H1 (cell line): ENCODE measurements around the gene CPT1A. TPM values are rescaled to one million over a fixed set of nuclear protein-coding genes. Genes with fewer than 3 reads are reported as not detected.

ENCODE experiments used
- CTCF ChIA-PET: fragments of 300-600 bp; sonication (Branson Sonifier 250); formaldehyde crosslinking; loops from one replicate; lab custom pipeline; 2021; ENCODE audit not compliant: partially characterized antibody; lab: Charles Lee
- POLR2A ChIA-PET: fragments of 300-600 bp; sonication (Branson Sonifier 250); formaldehyde crosslinking; loops from one replicate; lab custom pipeline; 2021; ENCODE audit warnings: inconsistent platforms; ENCODE audit not compliant: partially characterized antibody; lab: Charles Lee
- DNase-seq, 2 experiments: peaks; one replicate each; pipeline versions ENCODE4 v3.0.0 to v3.0.0-alpha.2; 2010 to 2022; ENCODE audit warnings: low spot score in 2 of 2, low read depth in 1 of 2, mixed read lengths in 1 of 2
- FAIRE-seq: peaks from 2 replicates; lab custom pipeline; 2011; peaks lifted over from hg19 to GRCh38; lab: Jason Lieb, UNC
- H2AFZ ChIP-seq: 2 replicates; pipeline ENCODE4 v1.8.1; 2012; ENCODE audit warnings: low read length, inconsistent platforms
- H2AK5ac ChIP-seq: 2 replicates; pipeline ENCODE4 v1.6.1; 2013; ENCODE audit warnings: low read depth, low read length
- H2BK120ac ChIP-seq: replicated peaks from 2 replicates; pipeline ENCODE3; 2013; ENCODE audit warnings: low read depth, low read length, inconsistent platforms
- H2BK12ac ChIP-seq: 2 replicates; pipeline ENCODE4 v1.6.1; 2013; ENCODE audit warnings: low read depth, low read length
- H2BK15ac ChIP-seq: 2 replicates; pipeline ENCODE4 v1.6.1; 2013; ENCODE audit warnings: low read length
- H2BK20ac ChIP-seq: 2 replicates; pipeline ENCODE4 v1.6.1; 2013; ENCODE audit warnings: low read length
- H2BK5ac ChIP-seq: 2 replicates; pipeline ENCODE4 v1.6.1; 2013; ENCODE audit warnings: low read depth, low read length
- H3K14ac ChIP-seq: 2 replicates; pipeline ENCODE4 v1.6.1; 2013; ENCODE audit warnings: inconsistent platforms; ENCODE audit not compliant: insufficient read length
- H3K18ac ChIP-seq: 2 replicates; pipeline ENCODE4 v1.6.1; 2013; ENCODE audit warnings: low read length; ENCODE audit errors: extremely low read depth
- H3K23ac ChIP-seq: 2 replicates; pipeline ENCODE4 v1.6.1; 2013; ENCODE audit warnings: inconsistent platforms; ENCODE audit not compliant: insufficient read length
- H3K23me2 ChIP-seq: 2 replicates; pipeline ENCODE4 v1.6.1; 2013; ENCODE audit warnings: low read depth, low read length
- H3K27ac ChIP-seq: 2 replicates; pipeline ENCODE4 v1.6.1; 2011; ENCODE audit warnings: low read depth, low read length, inconsistent platforms
- H3K27me3 ChIP-seq, 4 experiments: replicated peaks in 1 of 4; 1 replicate in 1 of 4; 2 replicates in 3 of 4; pipeline versions ENCODE4 v1.6.1 to v1.8.1; 2011 to 2013; ENCODE audit warnings: low read length in 3 of 4, mild to moderate bottlenecking in 3 of 4, inconsistent platforms in 2 of 4, mixed read lengths in 2 of 4, moderate library complexity in 1 of 4; ENCODE audit not compliant: control insufficient read depth in 3 of 4, insufficient read depth in 3 of 4; ENCODE audit errors: extremely low read depth in 1 of 4
- H3K36me3 ChIP-seq, 4 experiments: 2 replicates each; pipeline versions ENCODE4 v1.6.1 to v1.8.1; 2011 to 2013; ENCODE audit warnings: mild to moderate bottlenecking in 4 of 4, low read length in 3 of 4, moderate library complexity in 2 of 4, control low read depth in 1 of 4, inconsistent platforms in 1 of 4; ENCODE audit not compliant: insufficient read depth in 4 of 4, control insufficient read depth in 2 of 4
- H3K4ac ChIP-seq: replicated peaks from 2 replicates; pipeline ENCODE3; 2013; ENCODE audit warnings: low read length, low read depth, mixed read lengths, inconsistent platforms; ENCODE audit not compliant: insufficient read length
- H3K4me1 ChIP-seq, 4 experiments: replicated peaks in 1 of 4; 1 replicate in 1 of 4; 2 replicates in 3 of 4; pipeline versions ENCODE4 v1.6.1 to v1.8.1; 2011 to 2013; ENCODE audit warnings: low read length in 3 of 4, inconsistent platforms in 2 of 4, mixed read lengths in 1 of 4; ENCODE audit not compliant: insufficient read depth in 4 of 4, control insufficient read depth in 3 of 4
- H3K4me2 ChIP-seq, 2 experiments: 2 replicates each; pipeline versions ENCODE4 v1.6.1 to v1.8.1; 2011 to 2013; ENCODE audit warnings: low read depth in 2 of 2, low read length in 2 of 2, control low read depth in 1 of 2, inconsistent platforms in 1 of 2, mild to moderate bottlenecking in 1 of 2; ENCODE audit not compliant: insufficient read depth in 1 of 2
- H3K4me3 ChIP-seq, 4 experiments: fragments of 200-600, 300-600 bp in 1 of 4; sonication (generic), shearing (Covaris generic), sonication (Bioruptor Twin) in 1 of 4; 2 replicates each; pipeline versions ENCODE4 v1.5.1 to v1.8.1; 2011 to 2016; ENCODE audit warnings: low read length in 4 of 4, low read depth in 3 of 4, control low read depth in 2 of 4, inconsistent platforms in 2 of 4, mild to moderate bottlenecking in 2 of 4, mixed read lengths in 1 of 4, moderate library complexity in 1 of 4; ENCODE audit not compliant: insufficient read depth in 2 of 4; ENCODE audit errors: extremely low read depth in 1 of 4
- H3K56ac ChIP-seq: replicated peaks from 2 replicates; pipeline ENCODE3; 2013; ENCODE audit warnings: low read depth, mild to moderate bottlenecking, mixed read lengths, low read length, inconsistent platforms; ENCODE audit not compliant: insufficient read length
- H3K79me1 ChIP-seq: 2 replicates; pipeline ENCODE4 v1.6.1; 2013; ENCODE audit warnings: low read depth, low read length, control low read depth
- H3K79me2 ChIP-seq, 2 experiments: 2 replicates each; pipeline versions ENCODE4 v1.6.1 to v1.8.1; 2012 to 2013; ENCODE audit warnings: low read length in 2 of 2, mild to moderate bottlenecking in 2 of 2, inconsistent platforms in 1 of 2; ENCODE audit not compliant: insufficient read depth in 2 of 2, control insufficient read depth in 1 of 2
- H3K9ac ChIP-seq, 4 experiments: replicated peaks in 1 of 4; 1 replicate in 1 of 4; 2 replicates in 3 of 4; pipeline versions ENCODE4 v1.6.1 to v1.8.1; 2011 to 2013; ENCODE audit warnings: low read depth in 3 of 4, low read length in 3 of 4, control low read depth in 2 of 4, mild to moderate bottlenecking in 2 of 4, moderate library complexity in 2 of 4, inconsistent platforms in 1 of 4; ENCODE audit errors: extremely low read depth in 1 of 4
- H3K9me3 ChIP-seq, 2 experiments: 2 replicates each; pipeline versions ENCODE4 v1.6.1 to v1.8.1; 2012 to 2013; ENCODE audit warnings: mild to moderate bottlenecking in 2 of 2, moderate library complexity in 2 of 2, control low read depth in 1 of 2, inconsistent platforms in 1 of 2, low read depth in 1 of 2, low read length in 1 of 2, mixed read lengths in 1 of 2; ENCODE audit not compliant: insufficient read depth in 2 of 2
- H4K20me1 ChIP-seq, 2 experiments: replicated peaks in 1 of 2; 2 replicates each; pipeline versions ENCODE3 to v1.8.1; 2011 to 2013; ENCODE audit warnings: inconsistent platforms in 2 of 2, low read length in 2 of 2, mild to moderate bottlenecking in 1 of 2; ENCODE audit not compliant: insufficient read depth in 2 of 2, control insufficient read depth in 1 of 2
- H4K5ac ChIP-seq: 2 replicates; pipeline ENCODE4 v1.6.1; 2013; ENCODE audit warnings: low read length, low read depth, mixed read lengths, inconsistent platforms; ENCODE audit not compliant: insufficient read length
- H4K8ac ChIP-seq: 2 replicates; pipeline ENCODE4 v1.8.0; 2013; ENCODE audit warnings: mild to moderate bottlenecking, moderate library complexity, low read length, inconsistent platforms; ENCODE audit not compliant: insufficient read depth; ENCODE audit errors: extremely low read depth
- H4K91ac ChIP-seq: replicated peaks from 2 replicates; pipeline ENCODE3; 2013; ENCODE audit warnings: low read length, mixed read lengths, inconsistent platforms; ENCODE audit not compliant: insufficient read length
- ATF3 ChIP-seq: IDR thresholded peaks from 2 replicates; pipeline ENCODE4 v1.6.1; 2011; ENCODE audit warnings: low read depth, mild to moderate bottlenecking, low read length; ENCODE audit not compliant: insufficient read depth
- CEBPB ChIP-seq: IDR thresholded peaks from 2 replicates; pipeline ENCODE4 v1.6.1; 2012; ENCODE audit warnings: low read depth, low read length
- CHD1 ChIP-seq: IDR thresholded peaks from 2 replicates; pipeline ENCODE4 v1.6.1; 2012; ENCODE audit warnings: low read depth, low read length, improper control_type of control experiment
- RFX5 ChIP-seq: IDR thresholded peaks from 2 replicates; pipeline ENCODE4 v1.6.1; 2011; ENCODE audit warnings: low read depth, low read length, improper control_type of control experiment, borderline replicate concordance
- TAF7 ChIP-seq: optimal IDR thresholded peaks from 2 replicates; pipeline ENCODE3; 2011; ENCODE audit warnings: low read depth, mild to moderate bottlenecking, inconsistent platforms, low read length, moderate library complexity, borderline replicate concordance
- WGBS, 2 experiments: shearing (Covaris generic) in 1 of 2; methylation state at CpG; one replicate each; pipeline versions ENCODE4 v1.1.6 to v1.1.7; 2013 to 2015; ENCODE audit warnings: low lambda C conversion rate in 2 of 2, mixed read lengths in 2 of 2, inconsistent platforms in 1 of 2, low coverage in 1 of 2, missing lambda C conversion rate in 1 of 2; ENCODE audit not compliant: insufficient replicate concordance in 2 of 2, insufficient coverage in 1 of 2, insufficient read length in 1 of 2; ENCODE audit errors: extremely low coverage in 1 of 2, missing lambda C conversion rate in 1 of 2; 5-methylcytosine and 5-hydroxymethylcytosine counted together
- polyA plus RNA-seq, 7 experiments: library from polyadenylated mRNA; depleted of rRNA in 3 of 7; stranded (reverse) in 5 of 7; unstranded in 2 of 7; fragments of >200 nt in 5 of 7; fragments of 200-250 nt in 2 of 7; gene quantifications; 1 replicate in 5 of 7; 2 replicates in 1 of 7; 4 replicates in 1 of 7; pipeline versions ENCODE4 v1.2.1 to v1.2.3, GENCODE V29; 2011 to 2013; ENCODE audit warnings: missing spikeins in 2 of 7, mixed read lengths in 2 of 7
- total RNA-seq: library from RNA; stranded (reverse); fragmentation: NEBNext Ultra II Directional; extraction: Animal tissue kit (Norgen Biotek cat#: 25700); gene quantifications from 2 replicates; pipeline ENCODE4 v1.2.1, GENCODE V29; 2021

Gene CPT1A
- total and polyA plus RNA-seq, 2 of the 8 experiments (the other 6 are each of a cell fraction or from before 2014, with no cell fraction given): 2.9 to 12.2 TPM

GRCh38 chr11:68734111-68734510, 107.6 kb downstream of the CPT1A start:
- Histone ChIP-seq H3K14ac (no peak overlapping the region), H3K27me3 (no peaks in the 10 kb centered on the region), H2BK120ac (no peak overlapping the region), H3K79me2 (no peaks in the 10 kb centered on the region), H2BK5ac (no peak overlapping the region), H2BK12ac (no peak overlapping the region), H3K79me1 (0 out of 2 replicates have a peak, but pooled peaks cover 3% of the 10 kb centered on the region), H3K27ac (no peak overlapping the region), H4K91ac (no peak overlapping the region), H3K4ac (no peak overlapping the region), H2AK5ac (no peak overlapping the region), H2BK15ac (no peak overlapping the region), H3K4me3 (no peak overlapping the region), H3K36me3 (peaks cover 3 to 29% (median 14%) of the 10 kb centered on the region in 4 experiments; a peak in 7 of 8 replicates), H3K9me3 (no peaks in the 10 kb centered on the region), H3K4me2 (no peak overlapping the region), H4K20me1 (peaks cover 2% of the 10 kb centered on the region in 2 experiments), H3K23me2 (no peaks in the 10 kb centered on the region), H3K23ac (no peak overlapping the region), H4K8ac (no peak overlapping the region), H4K5ac (no peak overlapping the region), H3K9ac (no peak overlapping the region), H2AFZ (no peak overlapping the region), H2BK20ac (no peak overlapping the region), H3K56ac (no peak overlapping the region), H3K4me1 (no peaks in the 10 kb centered on the region), H3K18ac (no peak overlapping the region)
- no peak for DNase-seq
- ChIA-PET POLR2A (interaction anchor here (1.1 to 6.1 kb wide), 7 partner anchors 8 to 131 kb away, joined by 3 to 32 read pairs (median 5); no protein-coding TSS in a partner anchor), CTCF (interaction anchor here (1.0 to 1.5 kb wide), 3 partner anchors 65 to 123 kb away, joined by 3 read pairs; no protein-coding TSS in a partner anchor)
- 90% methylated on average over 7 of the region's 7 CpGs; no CpG with 5 or more reads in 1 of the 2 experiments for WGBS, 2 experiments
- no peak for FAIRE-seq
- TF ChIP-seq CHD1 (no peak), TAF7 (no peak), CEBPB (no peak), RFX5 (no peak), ATF3 (no peak)
